ENCODE data around the gene TRPM2. TPM values are rescaled to one million over a fixed set of nuclear protein-coding genes. Genes with fewer than 3 reads are reported as not detected.

Gene TRPM2
- total and polyA plus RNA-seq, 2 of the 13 experiments (the other 11 are each of a cell fraction or from before 2014, with no cell fraction given), result 0.07 to 0.20 TPM

DNA sequence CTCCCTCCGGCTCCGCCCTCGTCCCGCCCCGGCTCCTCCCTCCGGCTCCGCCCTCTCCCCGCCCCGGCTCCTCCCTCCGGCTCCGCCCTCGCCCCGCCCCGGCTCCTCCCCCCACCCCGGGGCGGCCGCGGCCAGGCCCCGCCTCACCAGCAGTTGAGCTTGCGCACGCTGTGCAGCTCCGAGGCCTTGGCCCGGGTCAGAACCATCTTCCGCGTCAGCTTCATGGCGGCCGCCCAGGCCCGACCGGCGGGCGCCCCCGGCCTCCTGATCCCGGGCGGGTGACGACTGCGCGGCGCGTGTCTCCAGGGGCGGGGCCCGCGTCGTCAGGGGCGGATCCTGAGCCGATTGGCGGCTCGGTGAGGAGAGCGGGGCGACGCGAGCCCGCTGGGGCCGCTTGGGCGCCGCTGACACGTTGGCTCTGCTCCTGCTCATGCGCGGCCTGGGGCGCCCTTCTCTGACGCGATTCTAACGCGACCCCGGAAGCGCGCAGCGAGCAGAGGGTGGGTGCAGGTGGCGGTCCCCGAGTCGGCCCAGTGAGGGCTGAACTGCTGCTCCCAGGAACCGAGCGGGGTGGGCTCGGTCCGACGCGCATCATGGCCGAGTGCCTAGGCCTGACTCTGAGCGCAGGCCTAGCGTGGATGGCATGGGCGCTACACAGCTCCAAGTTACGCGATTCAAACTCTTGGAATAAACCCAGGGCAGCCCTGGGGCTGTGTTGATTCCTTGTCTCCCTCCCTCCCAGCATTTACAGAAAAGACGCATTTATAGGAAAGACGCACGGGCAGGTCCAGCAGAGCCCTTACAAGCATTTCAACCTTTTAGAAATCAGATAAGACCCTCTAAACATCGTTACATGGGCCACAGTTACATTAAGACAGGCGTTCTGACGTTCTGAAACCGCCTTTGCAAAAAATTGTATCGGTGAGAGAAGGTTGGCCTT is 14.2 kb upstream of the TRPM2 start, which contains the start of gene CFAP410 (continued):
- peak; percentile 73; the same call in 1 of the 2 replicates for TF ChIP-seq ZNF614 (CRISPR knock-in tag; IDR thresholded peaks at IDR 0.05; ENCODE audit: borderline replicate concordance)
- no peak for TF ChIP-seq MED13 (CRISPR knock-in tag; IDR thresholded peaks at IDR 0.05)
- TF ChIP-seq ZNF776 (CRISPR knock-in tag; IDR thresholded peaks at IDR 0.05), result peak; percentile 87; the same call in 1 of the 2 replicates
- no peak for TF ChIP-seq ZBTB20 (CRISPR knock-in tag; IDR thresholded peaks at IDR 0.05; ENCODE audit: borderline replicate concordance, low read depth)
- peak; percentile 98 for TF ChIP-seq HOXA3 (CRISPR knock-in tag; IDR thresholded peaks at IDR 0.05)
- TF ChIP-seq ZBTB42 (CRISPR knock-in tag; IDR thresholded peaks at IDR 0.05), result no peak
- peak; percentile 83; the same call in 1 of the 2 replicates for TF ChIP-seq ZNF782 (CRISPR knock-in tag; IDR thresholded peaks at IDR 0.05; ENCODE audit: borderline replicate concordance)
- TF ChIP-seq, protein P1, sequence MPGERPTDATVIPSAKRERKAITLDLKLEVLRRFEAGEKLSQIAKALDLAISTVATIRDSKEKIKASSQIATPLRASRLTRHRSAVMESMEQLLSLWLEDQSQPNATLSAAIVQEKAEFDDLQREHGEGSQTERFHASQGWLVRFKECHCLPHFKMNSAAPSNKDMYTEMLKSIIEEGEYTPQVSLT (CRISPR knock-in tag; IDR thresholded peaks at IDR 0.05; ENCODE audit: borderline replicate concordance, low read depth), result no peak
- 0 out of 2 replicates have a peak, but pooled peaks have one; percentile 68 for TF ChIP-seq REL (CRISPR knock-in tag; conservative IDR thresholded peaks at IDR 0.05)
- peak; percentile 48; the same call in 1 of the 2 replicates for TF ChIP-seq ZNF446 (CRISPR knock-in tag; IDR thresholded peaks at IDR 0.05)
- TF ChIP-seq ZNF317 (CRISPR knock-in tag; IDR thresholded peaks at IDR 0.05), result peak; percentile 78
- no peak for TF ChIP-seq GTF3A (CRISPR knock-in tag; conservative IDR thresholded peaks at IDR 0.05)
- TF ChIP-seq ZNF329 (CRISPR knock-in tag; IDR thresholded peaks at IDR 0.05; ENCODE audit: low read depth), result no peak
- TF ChIP-seq, protein P2, sequence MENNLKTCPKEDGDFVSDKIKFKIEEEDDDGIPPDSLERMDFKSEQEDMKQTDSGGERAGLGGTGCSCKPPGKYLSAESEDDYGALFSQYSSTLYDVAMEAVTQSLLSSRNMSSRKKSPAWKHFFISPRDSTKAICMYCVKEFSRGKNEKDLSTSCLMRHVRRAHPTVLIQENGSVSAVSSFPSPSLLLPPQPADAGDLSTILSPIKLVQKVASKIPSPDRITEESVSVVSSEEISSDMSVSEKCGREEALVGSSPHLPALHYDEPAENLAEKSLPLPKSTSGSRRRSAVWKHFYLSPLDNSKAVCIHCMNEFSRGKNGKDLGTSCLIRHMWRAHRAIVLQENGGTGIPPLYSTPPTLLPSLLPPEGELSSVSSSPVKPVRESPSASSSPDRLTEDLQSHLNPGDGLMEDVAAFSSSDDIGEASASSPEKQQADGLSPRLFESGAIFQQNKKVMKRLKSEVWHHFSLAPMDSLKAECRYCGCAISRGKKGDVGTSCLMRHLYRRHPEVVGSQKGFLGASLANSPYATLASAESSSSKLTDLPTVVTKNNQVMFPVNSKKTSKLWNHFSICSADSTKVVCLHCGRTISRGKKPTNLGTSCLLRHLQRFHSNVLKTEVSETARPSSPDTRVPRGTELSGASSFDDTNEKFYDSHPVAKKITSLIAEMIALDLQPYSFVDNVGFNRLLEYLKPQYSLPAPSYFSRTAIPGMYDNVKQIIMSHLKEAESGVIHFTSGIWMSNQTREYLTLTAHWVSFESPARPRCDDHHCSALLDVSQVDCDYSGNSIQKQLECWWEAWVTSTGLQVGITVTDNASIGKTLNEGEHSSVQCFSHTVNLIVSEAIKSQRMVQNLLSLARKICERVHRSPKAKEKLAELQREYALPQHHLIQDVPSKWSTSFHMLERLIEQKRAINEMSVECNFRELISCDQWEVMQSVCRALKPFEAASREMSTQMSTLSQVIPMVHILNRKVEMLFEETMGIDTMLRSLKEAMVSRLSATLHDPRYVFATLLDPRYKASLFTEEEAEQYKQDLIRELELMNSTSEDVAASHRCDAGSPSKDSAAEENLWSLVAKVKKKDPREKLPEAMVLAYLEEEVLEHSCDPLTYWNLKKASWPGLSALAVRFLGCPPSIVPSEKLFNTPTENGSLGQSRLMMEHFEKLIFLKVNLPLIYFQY (CRISPR knock-in tag; IDR thresholded peaks at IDR 0.05; ENCODE audit: borderline replicate concordance), result peak; percentile 78; the same call in 1 of the 2 replicates
- no peak for TF ChIP-seq SRSF1 (optimal IDR thresholded peaks at IDR 0.05; ENCODE audit: low read depth, low read length)
- TF ChIP-seq ZNF296 (CRISPR knock-in tag; conservative IDR thresholded peaks at IDR 0.05), result no peak
- TF ChIP-seq RBM39 (IDR thresholded peaks at IDR 0.05; ENCODE audit: low read depth, low read length, poor library complexity, severe bottlenecking), result no peak
- no peak for TF ChIP-seq BHLHE40 (IDR thresholded peaks at IDR 0.05; ENCODE audit: low read length)
- TF ChIP-seq ARNT2 (CRISPR knock-in tag; IDR thresholded peaks at IDR 0.05; ENCODE audit: low read depth), result no peak; the same call in 1 of the 2 replicates
- no peak for TF ChIP-seq GZF1 (CRISPR knock-in tag; IDR thresholded peaks at IDR 0.05)

Data from HepG2 (cell line).